K562 (cell line): ENCODE data around the gene ITPR2.

Source experiments
- BCL6 ChIP-seq: fragments of 250-450 bp; sonication (Bioruptor Pico); IDR thresholded peaks from 2 replicates; pipeline ENCODE4 v1.4.0; 2020
- ID3 ChIP-seq, 2 experiments: fragments of 250-450 bp in 1 of 2; fragments of 450-650 bp in 1 of 2; sonication (Bioruptor Pico) in 1 of 2; IDR thresholded peaks; 2 replicates each; pipeline versions ENCODE4 v1.6.1 to v1.8.0; 2016 to 2021; ENCODE audit warnings: mild to moderate bottlenecking in 2 of 2, moderate library complexity in 2 of 2, missing compliant biosample characterization in 1 of 2, missing genetic modification characterization in 1 of 2
- KLF13 ChIP-seq: fragments of 450-650 bp; IDR thresholded peaks from 2 replicates; pipeline ENCODE4 v1.6.1; 2016; ENCODE audit warnings: missing genetic modification characterization, low read depth, mild to moderate bottlenecking, missing compliant biosample characterization, moderate library complexity, borderline replicate concordance
- MAX ChIP-seq: sonication (generic); formaldehyde crosslinking; IDR thresholded peaks from 2 replicates; pipeline ENCODE4 v1.9.0; 2022; ENCODE audit warnings: mild to moderate bottlenecking, missing genetic modification reagents
- NFIC ChIP-seq: fragments of 450-650 bp; IDR thresholded peaks from 2 replicates; pipeline ENCODE4 v1.6.1; 2017; ENCODE audit warnings: mild to moderate bottlenecking, inconsistent platforms
- NR2C2 ChIP-seq, 2 experiments: fragments of 200-800 bp in 1 of 2; sonication (Bioruptor generic) in 1 of 2; sonication (generic) in 1 of 2; formaldehyde crosslinking in 1 of 2; IDR thresholded peaks; 2 replicates each; pipeline versions ENCODE4 v1.6.1 to v1.8.0; 2016 to 2022; ENCODE audit warnings: mild to moderate bottlenecking in 1 of 2, missing compliant biosample characterization in 1 of 2, missing genetic modification characterization in 1 of 2, missing genetic modification reagents in 1 of 2
- SUPT5H ChIP-seq: fragments of 450-650 bp; IDR thresholded peaks from 2 replicates; pipeline ENCODE4 v1.6.1; 2016
- VEZF1 ChIP-seq: fragments of 200-800 bp; sonication (Bioruptor generic); IDR thresholded peaks from 2 replicates; pipeline ENCODE4 v1.6.1; 2017; ENCODE audit warnings: missing genetic modification characterization, missing compliant biosample characterization
- ZNF316 ChIP-seq: fragments of 450-650 bp; IDR thresholded peaks from 2 replicates; pipeline ENCODE4 v1.6.1; 2016

- TF ChIP-seq ID3 (CRISPR knock-in tag; IDR thresholded peaks at IDR 0.05) (no peak), ID3 (tag; IDR thresholded peaks at IDR 0.05) (no peak), ZNF316 (no peak), SUPT5H (no peak), BCL6 (CRISPR knock-in tag) (no peak), KLF13 (tag) (no peak), NR2C2 (CRISPR knock-in tag; IDR thresholded peaks at IDR 0.05) (no peak), NR2C2 (tag; IDR thresholded peaks at IDR 0.05) (no peak), VEZF1 (CRISPR knock-in tag) (no peak), MAX (CRISPR knock-in tag) (no peak), NFIC (no peak)
Observed at GRCh38 chr12:26736563-26737486, 96.2 kb downstream of the ITPR2 start.
